WTC11 (cell line): ENCODE measurements around the gene VTI1A. TPM values are rescaled to one million over a fixed set of nuclear protein-coding genes. Genes with fewer than 3 reads are reported as not detected.

Source experiments
- ATAC-seq: fragments of 200-7000 bp; cut with Tn5 transposase; 2 replicates; pipeline ENCODE4 v1.10.0; 2021; ENCODE audit warnings: mild to moderate bottlenecking, moderate library complexity
- CTCF ChIA-PET: fragments of 300-600 bp; sonication (Branson Sonifier 250); formaldehyde crosslinking; loops from one replicate; lab custom pipeline; 2021; ENCODE audit warnings: antibody characterized with exemption; lab: Charles Lee
- POLR2A ChIA-PET: fragments of 350-600 bp; sonication (Branson Sonifier 250); formaldehyde crosslinking; loops from one replicate; lab custom pipeline; 2021; ENCODE audit warnings: antibody characterized with exemption; lab: Charles Lee
- DNase-seq: peaks from one replicate; pipeline ENCODE4 v3.0.0; 2021; ENCODE audit warnings: low spot score
- H3K27ac Mint-ChIP-seq: 2 replicates; pipeline ENCODE4 v1.8.0; 2021; ENCODE audit warnings: mixed read lengths
- H3K27me3 Mint-ChIP-seq: 2 replicates; pipeline ENCODE4 v1.8.0; 2021; ENCODE audit warnings: low read depth, mild to moderate bottlenecking, moderate library complexity, mixed read lengths
- H3K36me3 Mint-ChIP-seq: 2 replicates; pipeline ENCODE4 v1.8.0; 2021; ENCODE audit warnings: mixed read lengths
- H3K4me1 Mint-ChIP-seq: 2 replicates; pipeline ENCODE4 v1.8.0; 2022; ENCODE audit warnings: mixed read lengths
- H3K4me3 Mint-ChIP-seq: 2 replicates; pipeline ENCODE4 v1.8.0; 2021; ENCODE audit warnings: mild to moderate bottlenecking, moderate library complexity, mixed read lengths
- H3K9me3 Mint-ChIP-seq: 2 replicates; pipeline ENCODE4 v1.8.0; 2021; ENCODE audit warnings: mixed read lengths
- AFF4 ChIP-seq: sonication (generic); formaldehyde crosslinking; IDR thresholded peaks from 2 replicates; pipeline ENCODE4 v1.8.1; 2023; ENCODE audit warnings: mild to moderate bottlenecking, missing genetic modification reagents, borderline replicate concordance
- AR ChIP-seq: fragments of 250-450 bp; sonication (Bioruptor Pico); IDR thresholded peaks from 2 replicates; pipeline ENCODE4 v1.9.0; 2021; ENCODE audit warnings: mild to moderate bottlenecking
- FOXK1 ChIP-seq: sonication (generic); formaldehyde crosslinking; IDR thresholded peaks from 2 replicates; pipeline ENCODE4 v1.8.0; 2022; ENCODE audit warnings: mild to moderate bottlenecking, moderate library complexity, missing genetic modification reagents
- FOXP1 ChIP-seq: sonication (generic); formaldehyde crosslinking; IDR thresholded peaks from 2 replicates; pipeline ENCODE4 v1.8.0; 2022; ENCODE audit warnings: missing genetic modification reagents, mild to moderate bottlenecking, moderate library complexity, borderline replicate concordance
- GTF2I ChIP-seq: fragments of 250-450 bp; sonication (Bioruptor Pico); conservative IDR thresholded peaks from 2 replicates; pipeline ENCODE4 v1.4.0; 2021; ENCODE audit warnings: mild to moderate bottlenecking
- MXD4 ChIP-seq: fragments of 250-450 bp; sonication (Bioruptor Pico); IDR thresholded peaks from 2 replicates; pipeline ENCODE4 v1.8.0; 2021; ENCODE audit warnings: mild to moderate bottlenecking, moderate library complexity, borderline replicate concordance
- PRDM15 ChIP-seq: sonication (generic); formaldehyde crosslinking; IDR thresholded peaks from 2 replicates; pipeline ENCODE4 v1.8.0; 2022; ENCODE audit warnings: missing genetic modification reagents
- PREB ChIP-seq: sonication (generic); formaldehyde crosslinking; IDR thresholded peaks from 2 replicates; pipeline ENCODE4 v1.8.1; 2022; ENCODE audit warnings: mild to moderate bottlenecking, missing genetic modification reagents, moderate library complexity, borderline replicate concordance
- RELA ChIP-seq: sonication (generic); formaldehyde crosslinking; IDR thresholded peaks from 2 replicates; pipeline ENCODE4 v1.8.1; 2022; ENCODE audit warnings: missing genetic modification reagents, mild to moderate bottlenecking, borderline replicate concordance
- SMAD3 ChIP-seq: sonication (generic); formaldehyde crosslinking; IDR thresholded peaks from 2 replicates; pipeline ENCODE4 v1.8.0; 2022; ENCODE audit warnings: missing genetic modification reagents, mild to moderate bottlenecking, borderline replicate concordance
- SOX15 ChIP-seq: fragments of 250-450 bp; sonication (Bioruptor Pico); IDR thresholded peaks from 2 replicates; pipeline ENCODE4 v1.9.0; 2021; ENCODE audit warnings: mild to moderate bottlenecking
- SP1 ChIP-seq: sonication (generic); formaldehyde crosslinking; conservative IDR thresholded peaks from 2 replicates; pipeline ENCODE4 v1.8.1; 2022; ENCODE audit warnings: missing genetic modification reagents
- TEAD4 ChIP-seq: sonication (generic); formaldehyde crosslinking; IDR thresholded peaks from 2 replicates; pipeline ENCODE4 v1.8.0; 2022; ENCODE audit warnings: mild to moderate bottlenecking, missing genetic modification reagents
- TP53 ChIP-seq: sonication (generic); formaldehyde crosslinking; IDR thresholded peaks from 2 replicates; pipeline ENCODE4 v1.8.1; 2023; ENCODE audit warnings: mild to moderate bottlenecking, missing genetic modification reagents
- USF2 ChIP-seq: sonication (generic); formaldehyde crosslinking; IDR thresholded peaks from 2 replicates; pipeline ENCODE4 v1.8.1; 2023; ENCODE audit warnings: mild to moderate bottlenecking, missing genetic modification reagents, moderate library complexity
- ZNF532 ChIP-seq: fragments of 250-450 bp; sonication (Bioruptor Pico); IDR thresholded peaks from 2 replicates; pipeline ENCODE4 v1.9.0; 2021; ENCODE audit warnings: mild to moderate bottlenecking, borderline replicate concordance
- ZSCAN18 ChIP-seq: fragments of 250-450 bp; sonication (Bioruptor Pico); IDR thresholded peaks from 2 replicates; pipeline ENCODE4 v2.1.2; 2022; ENCODE audit warnings: mild to moderate bottlenecking, moderate library complexity
- total RNA-seq: library from RNA; stranded (reverse); gene quantifications from 3 replicates; pipeline ENCODE4 v1.2.3, GENCODE V29; 2021

VTI1A gene
- total RNA-seq, 1 experiment from 2014 or later, result 20.1 TPM

GRCh38 chr10:112512294-112512693 is 65.3 kb downstream of the VTI1A start (continued):
- TF ChIP-seq PRDM15 (CRISPR knock-in tag), result no peak
- TF ChIP-seq GTF2I, result no peak
- no peak for TF ChIP-seq AR (CRISPR knock-in tag)
- no peak for TF ChIP-seq USF2 (CRISPR knock-in tag)

- CTCF ChIA-PET, result no interaction called here
- POLR2A ChIA-PET, result no interaction called here
- Mint-ChIP-seq H3K36me3 (no peaks in the 10 kb centered on the region), H3K4me3 (no peak overlapping the region), H3K27ac (no peak overlapping the region), H3K4me1 (no peaks in the 10 kb centered on the region), H3K27me3 (no peaks in the 10 kb centered on the region), H3K9me3 (no peaks in the 10 kb centered on the region)
- no peak for DNase-seq
- ATAC-seq, result no peak
- TF ChIP-seq MXD4 (no peak), ZSCAN18 (CRISPR knock-in tag) (no peak), TP53 (no peak), TEAD4 (CRISPR knock-in tag) (no peak), SMAD3 (CRISPR knock-in tag) (no peak), GTF2I (no peak), SP1 (CRISPR knock-in tag) (no peak), PREB (CRISPR knock-in tag) (no peak), AFF4 (no peak), ZNF532 (CRISPR knock-in tag) (no peak), FOXP1 (no peak), RELA (CRISPR knock-in tag) (no peak), SOX15 (no peak), FOXK1 (CRISPR knock-in tag) (no peak)
- TF ChIP-seq, all 79 proteins: peak for 0
These were observed 68.1 kb downstream of the VTI1A start for GRCh38 chr10:112515126-112515525.
